SK-N-SH (cell line): ENCODE results near the gene ABL2.

Source experiments
- EP300 ChIP-seq, 2 experiments: IDR thresholded peaks; 2 replicates each; pipeline versions ENCODE4 v1.4.0 to v1.6.1; 2012; ENCODE audit warnings: borderline replicate concordance in 1 of 2, low read depth in 1 of 2, low read length in 1 of 2
- JUND ChIP-seq: IDR thresholded peaks from 2 replicates; pipeline ENCODE4 v1.4.0; 2012
- MEF2A ChIP-seq: IDR thresholded peaks from 2 replicates; pipeline ENCODE4 v1.4.0; 2012; ENCODE audit warnings: low read depth, borderline replicate concordance
- POLR2AphosphoS5 ChIP-seq: IDR thresholded peaks from 2 replicates; pipeline ENCODE4 v1.6.1; 2012; ENCODE audit warnings: low read depth, low read length
- RXRA ChIP-seq: IDR thresholded peaks from 2 replicates; pipeline ENCODE4 v1.4.0; 2012; ENCODE audit warnings: low read depth, mild to moderate bottlenecking, borderline replicate concordance
- SMC3 ChIP-seq: IDR thresholded peaks from 2 replicates; pipeline ENCODE4 v1.6.1; 2012; ENCODE audit warnings: low read depth, low read length, improper control_type of control experiment
- TF ChIP-seq, protein P1 (sequence below): fragments of 200-600 bp; sonication (generic); IDR thresholded peaks from 2 replicates; pipeline ENCODE4 v1.6.1; 2017; ENCODE audit warnings: antibody characterized with exemption, mild to moderate bottlenecking, moderate library complexity
- TF ChIP-seq, protein P2 (sequence below): IDR thresholded peaks from 2 replicates; pipeline ENCODE4 v1.4.0; 2012; ENCODE audit warnings: low read depth, borderline replicate concordance
- TF ChIP-seq, protein P3 (sequence below): fragments of 150-350 bp; IDR thresholded peaks from 2 replicates; pipeline ENCODE4 v1.6.1; 2017; ENCODE audit warnings: antibody characterized with exemption, low read length, low read depth, borderline replicate concordance
- TF ChIP-seq, protein P4 (sequence below): fragments of 150-350 bp; IDR thresholded peaks from 2 replicates; pipeline ENCODE4 v1.6.1; 2016; ENCODE audit warnings: mild to moderate bottlenecking, low read depth, low read length
- TF ChIP-seq, protein P5 (sequence below): IDR thresholded peaks from 2 replicates; pipeline ENCODE4 v1.6.1; 2012; ENCODE audit warnings: mild to moderate bottlenecking, low read depth, low read length, moderate library complexity

DNA sequence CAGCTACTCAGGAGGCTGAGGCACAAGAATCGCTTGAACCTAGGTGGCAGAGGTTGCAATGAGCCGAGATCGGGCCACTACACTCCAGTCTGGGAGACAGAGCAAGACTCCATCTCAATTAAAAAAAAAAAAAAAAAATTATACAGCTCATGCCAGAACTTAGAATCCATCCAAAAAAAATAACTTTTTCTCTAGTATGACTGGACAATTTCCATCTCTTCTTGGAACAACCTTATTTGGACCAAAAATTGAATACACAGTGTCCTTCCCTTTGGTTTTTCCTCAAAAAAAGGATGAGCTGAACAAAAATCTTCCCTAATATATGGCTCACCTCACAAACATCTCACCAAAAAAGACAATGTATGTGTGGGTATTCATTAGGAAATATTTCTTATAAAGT, 73.9 kb downstream of the ABL2 start:
- TF ChIP-seq JUND (no peak), POLR2AphosphoS5 (no peak), RXRA (no peak), SMC3 (no peak), EP300 (IDR thresholded peaks at IDR 0.05; ENCODE audit: borderline replicate concordance in 1 of 2, low read depth in 1 of 2, low read length in 1 of 2) (no peak), MEF2A (no peak)
- TF ChIP-seq, protein P1, sequence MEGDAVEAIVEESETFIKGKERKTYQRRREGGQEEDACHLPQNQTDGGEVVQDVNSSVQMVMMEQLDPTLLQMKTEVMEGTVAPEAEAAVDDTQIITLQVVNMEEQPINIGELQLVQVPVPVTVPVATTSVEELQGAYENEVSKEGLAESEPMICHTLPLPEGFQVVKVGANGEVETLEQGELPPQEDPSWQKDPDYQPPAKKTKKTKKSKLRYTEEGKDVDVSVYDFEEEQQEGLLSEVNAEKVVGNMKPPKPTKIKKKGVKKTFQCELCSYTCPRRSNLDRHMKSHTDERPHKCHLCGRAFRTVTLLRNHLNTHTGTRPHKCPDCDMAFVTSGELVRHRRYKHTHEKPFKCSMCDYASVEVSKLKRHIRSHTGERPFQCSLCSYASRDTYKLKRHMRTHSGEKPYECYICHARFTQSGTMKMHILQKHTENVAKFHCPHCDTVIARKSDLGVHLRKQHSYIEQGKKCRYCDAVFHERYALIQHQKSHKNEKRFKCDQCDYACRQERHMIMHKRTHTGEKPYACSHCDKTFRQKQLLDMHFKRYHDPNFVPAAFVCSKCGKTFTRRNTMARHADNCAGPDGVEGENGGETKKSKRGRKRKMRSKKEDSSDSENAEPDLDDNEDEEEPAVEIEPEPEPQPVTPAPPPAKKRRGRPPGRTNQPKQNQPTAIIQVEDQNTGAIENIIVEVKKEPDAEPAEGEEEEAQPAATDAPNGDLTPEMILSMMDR, result no peak
- TF ChIP-seq, protein P2, sequence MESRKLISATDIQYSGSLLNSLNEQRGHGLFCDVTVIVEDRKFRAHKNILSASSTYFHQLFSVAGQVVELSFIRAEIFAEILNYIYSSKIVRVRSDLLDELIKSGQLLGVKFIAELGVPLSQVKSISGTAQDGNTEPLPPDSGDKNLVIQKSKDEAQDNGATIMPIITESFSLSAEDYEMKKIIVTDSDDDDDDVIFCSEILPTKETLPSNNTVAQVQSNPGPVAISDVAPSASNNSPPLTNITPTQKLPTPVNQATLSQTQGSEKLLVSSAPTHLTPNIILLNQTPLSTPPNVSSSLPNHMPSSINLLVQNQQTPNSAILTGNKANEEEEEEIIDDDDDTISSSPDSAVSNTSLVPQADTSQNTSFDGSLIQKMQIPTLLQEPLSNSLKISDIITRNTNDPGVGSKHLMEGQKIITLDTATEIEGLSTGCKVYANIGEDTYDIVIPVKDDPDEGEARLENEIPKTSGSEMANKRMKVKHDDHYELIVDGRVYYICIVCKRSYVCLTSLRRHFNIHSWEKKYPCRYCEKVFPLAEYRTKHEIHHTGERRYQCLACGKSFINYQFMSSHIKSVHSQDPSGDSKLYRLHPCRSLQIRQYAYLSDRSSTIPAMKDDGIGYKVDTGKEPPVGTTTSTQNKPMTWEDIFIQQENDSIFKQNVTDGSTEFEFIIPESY, result no peak
- TF ChIP-seq, protein P3, sequence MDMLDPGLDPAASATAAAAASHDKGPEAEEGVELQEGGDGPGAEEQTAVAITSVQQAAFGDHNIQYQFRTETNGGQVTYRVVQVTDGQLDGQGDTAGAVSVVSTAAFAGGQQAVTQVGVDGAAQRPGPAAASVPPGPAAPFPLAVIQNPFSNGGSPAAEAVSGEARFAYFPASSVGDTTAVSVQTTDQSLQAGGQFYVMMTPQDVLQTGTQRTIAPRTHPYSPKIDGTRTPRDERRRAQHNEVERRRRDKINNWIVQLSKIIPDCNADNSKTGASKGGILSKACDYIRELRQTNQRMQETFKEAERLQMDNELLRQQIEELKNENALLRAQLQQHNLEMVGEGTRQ, result no peak
- TF ChIP-seq, protein P4, sequence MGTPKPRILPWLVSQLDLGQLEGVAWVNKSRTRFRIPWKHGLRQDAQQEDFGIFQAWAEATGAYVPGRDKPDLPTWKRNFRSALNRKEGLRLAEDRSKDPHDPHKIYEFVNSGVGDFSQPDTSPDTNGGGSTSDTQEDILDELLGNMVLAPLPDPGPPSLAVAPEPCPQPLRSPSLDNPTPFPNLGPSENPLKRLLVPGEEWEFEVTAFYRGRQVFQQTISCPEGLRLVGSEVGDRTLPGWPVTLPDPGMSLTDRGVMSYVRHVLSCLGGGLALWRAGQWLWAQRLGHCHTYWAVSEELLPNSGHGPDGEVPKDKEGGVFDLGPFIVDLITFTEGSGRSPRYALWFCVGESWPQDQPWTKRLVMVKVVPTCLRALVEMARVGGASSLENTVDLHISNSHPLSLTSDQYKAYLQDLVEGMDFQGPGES, result no peak
- TF ChIP-seq, protein P5, sequence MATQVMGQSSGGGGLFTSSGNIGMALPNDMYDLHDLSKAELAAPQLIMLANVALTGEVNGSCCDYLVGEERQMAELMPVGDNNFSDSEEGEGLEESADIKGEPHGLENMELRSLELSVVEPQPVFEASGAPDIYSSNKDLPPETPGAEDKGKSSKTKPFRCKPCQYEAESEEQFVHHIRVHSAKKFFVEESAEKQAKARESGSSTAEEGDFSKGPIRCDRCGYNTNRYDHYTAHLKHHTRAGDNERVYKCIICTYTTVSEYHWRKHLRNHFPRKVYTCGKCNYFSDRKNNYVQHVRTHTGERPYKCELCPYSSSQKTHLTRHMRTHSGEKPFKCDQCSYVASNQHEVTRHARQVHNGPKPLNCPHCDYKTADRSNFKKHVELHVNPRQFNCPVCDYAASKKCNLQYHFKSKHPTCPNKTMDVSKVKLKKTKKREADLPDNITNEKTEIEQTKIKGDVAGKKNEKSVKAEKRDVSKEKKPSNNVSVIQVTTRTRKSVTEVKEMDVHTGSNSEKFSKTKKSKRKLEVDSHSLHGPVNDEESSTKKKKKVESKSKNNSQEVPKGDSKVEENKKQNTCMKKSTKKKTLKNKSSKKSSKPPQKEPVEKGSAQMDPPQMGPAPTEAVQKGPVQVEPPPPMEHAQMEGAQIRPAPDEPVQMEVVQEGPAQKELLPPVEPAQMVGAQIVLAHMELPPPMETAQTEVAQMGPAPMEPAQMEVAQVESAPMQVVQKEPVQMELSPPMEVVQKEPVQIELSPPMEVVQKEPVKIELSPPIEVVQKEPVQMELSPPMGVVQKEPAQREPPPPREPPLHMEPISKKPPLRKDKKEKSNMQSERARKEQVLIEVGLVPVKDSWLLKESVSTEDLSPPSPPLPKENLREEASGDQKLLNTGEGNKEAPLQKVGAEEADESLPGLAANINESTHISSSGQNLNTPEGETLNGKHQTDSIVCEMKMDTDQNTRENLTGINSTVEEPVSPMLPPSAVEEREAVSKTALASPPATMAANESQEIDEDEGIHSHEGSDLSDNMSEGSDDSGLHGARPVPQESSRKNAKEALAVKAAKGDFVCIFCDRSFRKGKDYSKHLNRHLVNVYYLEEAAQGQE, result no peak
